Right ventricle myocardium superior (tissue), 1 donor: ENCODE results near the gene SERPINF2. TPM values are rescaled to one million over a fixed set of nuclear protein-coding genes. Genes with fewer than 3 reads are reported as not detected.
"Not testable (repeated sequence)": the region's sequence is repeated elsewhere in the genome, so short reads cannot be mapped to it uniquely, and the experiment has no call there.

Experiments
- ATAC-seq: fragments of 200-7000 bp; cut with Tn5 transposase; one replicate; pipeline ENCODE4 v1.9.1; 2020; ENCODE audit warnings: mild to moderate bottlenecking; ENCODE audit not compliant: poor library complexity
- DNase-seq: peaks from one replicate; pipeline ENCODE4 v3.0.0-alpha.2; 2020
- intact Hi-C: fragments of 100-400 bp; cut with DNase I; formaldehyde crosslinking; loops from one replicate; pipeline ENCODE4 v1.11.2; 2022
- total RNA-seq: library from RNA; stranded (reverse); fragmentation: NEBNext Ultra II Directional; extraction: Animal tissue kit (Norgen Biotek cat#: 25700); gene quantifications from one replicate; pipeline ENCODE4 v1.2.1, GENCODE V29; 2021
- donor health status: DM: no; HTN: yes; CAD: no; lungs with severe emphysema.

The SERPINF2 gene
- total RNA-seq, 1 donor from 2014 or later, result 0.32 TPM

DNA sequence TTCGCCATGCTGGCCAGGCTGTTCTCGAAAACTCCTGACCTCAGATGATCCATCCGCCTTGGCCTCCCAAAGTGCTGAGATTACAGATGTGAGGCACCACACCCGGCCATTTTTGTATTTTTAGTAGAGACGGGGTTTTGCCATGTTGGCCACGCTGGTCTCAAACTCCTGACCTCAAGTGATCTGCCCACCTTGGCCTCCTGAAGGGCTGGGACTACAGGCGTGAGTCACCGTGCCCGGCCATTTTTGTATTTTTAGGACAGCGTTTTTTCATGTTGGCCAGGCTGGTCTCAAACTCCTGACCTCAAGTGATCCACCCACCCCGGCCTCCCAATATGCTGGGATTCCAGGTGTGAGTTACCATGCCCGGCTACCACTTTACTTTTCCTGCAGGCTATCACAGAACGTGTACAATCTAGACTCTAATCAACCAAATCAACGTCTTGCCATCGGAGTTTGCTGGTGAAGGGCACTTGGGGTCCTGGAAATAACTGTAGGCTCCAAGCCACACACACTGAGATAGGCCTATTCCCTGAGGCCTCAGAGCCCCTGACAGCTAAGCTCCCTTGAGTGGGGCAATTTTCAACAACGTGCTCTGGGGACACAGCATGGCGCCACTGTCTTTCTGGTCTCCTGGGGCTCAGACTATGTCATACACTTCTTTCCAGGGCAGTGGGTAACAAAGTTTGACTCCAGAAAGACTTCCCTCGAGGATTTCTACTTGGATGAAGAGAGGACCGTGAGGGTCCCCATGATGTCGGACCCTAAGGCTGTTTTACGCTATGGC, 31.9 kb downstream of the SERPINF2 start:
- intact Hi-C loops, result no loop called here
- no peak for ATAC-seq
- no peak for DNase-seq

DNA sequence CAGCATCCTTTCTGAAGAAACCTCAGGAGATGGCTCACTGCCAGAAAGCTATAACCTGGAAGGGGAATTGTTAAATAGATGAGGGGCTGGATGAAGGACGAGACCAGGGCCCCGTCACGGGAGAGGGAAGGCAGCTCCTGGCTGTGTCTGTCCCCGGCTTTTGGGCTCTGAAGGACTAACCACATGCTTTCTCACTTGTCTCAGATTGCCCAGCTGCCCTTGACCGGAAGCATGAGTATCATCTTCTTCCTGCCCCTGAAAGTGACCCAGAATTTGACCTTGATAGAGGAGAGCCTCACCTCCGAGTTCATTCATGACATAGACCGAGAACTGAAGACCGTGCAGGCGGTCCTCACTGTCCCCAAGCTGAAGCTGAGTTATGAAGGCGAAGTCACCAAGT, 33.7 kb downstream of the SERPINF2 start:
- DNase-seq, result peak; percentile 26
- intact Hi-C loops, result no loop called here
- ATAC-seq, result no peak

DNA sequence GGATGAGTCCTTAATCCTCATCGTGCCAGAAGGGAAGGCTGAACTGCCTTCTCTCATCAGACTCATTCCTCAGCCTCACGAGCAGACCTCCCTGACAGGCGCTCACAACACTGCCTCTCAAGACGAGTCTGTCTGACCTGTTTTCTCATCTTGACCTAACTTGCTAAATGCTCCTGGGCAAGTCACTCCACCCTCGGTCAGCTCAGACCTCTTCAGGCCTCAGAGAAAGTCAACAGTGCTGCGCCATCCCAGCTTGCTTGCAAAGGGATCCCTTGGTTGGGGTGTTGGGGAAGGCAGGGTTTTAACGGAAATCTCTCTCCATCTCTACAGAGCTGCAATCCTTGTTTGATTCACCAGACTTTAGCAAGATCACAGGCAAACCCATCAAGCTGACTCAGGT, 34.2 kb downstream of the SERPINF2 start:
- DNase-seq, result no peak
- no peak for ATAC-seq
- intact Hi-C loops, result no loop called here

DNA sequence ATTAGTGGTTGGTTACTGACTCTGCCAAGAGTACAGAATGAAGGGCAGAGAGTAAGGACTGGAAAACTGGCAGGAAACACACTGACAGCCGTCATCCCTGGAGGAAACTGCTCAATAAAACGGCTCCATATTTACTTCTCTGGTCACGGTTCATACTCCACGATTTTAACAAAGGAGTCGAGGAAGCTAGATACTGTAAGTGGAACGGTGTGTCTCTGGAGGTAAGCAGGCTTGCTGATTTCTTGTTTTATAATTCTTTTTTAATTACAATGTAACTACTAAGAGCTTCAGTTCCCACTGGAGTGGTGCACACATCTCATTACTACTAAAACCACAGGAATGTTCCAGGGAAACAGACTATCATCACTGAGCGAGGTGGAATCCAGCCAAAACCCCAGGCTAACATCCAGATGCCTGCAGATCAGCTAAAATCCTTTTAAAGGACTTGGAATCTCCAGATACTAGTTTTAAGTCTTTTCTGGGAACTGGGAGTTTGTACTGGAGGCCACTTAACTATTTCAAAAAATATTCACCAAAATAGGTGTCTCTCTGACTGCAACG, 37.0 kb downstream of the SERPINF2 start:
- peak; percentile 38 for ATAC-seq
- intact Hi-C loops, result loop anchor here (5.0 kb wide), 1 partner anchor 52 kb away; no protein-coding TSS in a partner anchor
- DNase-seq, result peak; percentile 82

DNA sequence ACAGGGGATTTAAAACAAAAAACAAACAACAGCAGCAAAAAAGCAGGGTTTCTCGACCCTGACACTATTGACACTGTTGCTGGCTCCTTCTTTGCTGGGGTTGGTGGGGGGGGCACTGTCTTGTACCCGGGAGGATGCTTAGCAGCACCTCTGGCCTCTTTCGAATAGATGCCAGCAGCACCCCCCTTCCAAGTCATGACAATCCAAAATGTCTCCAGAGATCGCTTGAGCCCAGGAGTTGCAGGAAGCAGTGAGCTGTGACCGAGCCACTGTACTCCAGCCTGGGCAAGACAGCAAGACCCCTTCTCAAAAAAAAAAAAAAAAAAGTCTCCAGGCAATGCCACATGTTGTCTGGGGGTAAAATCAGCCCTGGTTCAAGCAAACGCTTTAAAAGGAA, 39.5 kb downstream of the SERPINF2 start:
- DNase-seq, result no peak
- ATAC-seq, result no peak
- intact Hi-C loops, result loop anchor here (5.0 kb wide), 1 partner anchor 55 kb away; no protein-coding TSS in a partner anchor

DNA sequence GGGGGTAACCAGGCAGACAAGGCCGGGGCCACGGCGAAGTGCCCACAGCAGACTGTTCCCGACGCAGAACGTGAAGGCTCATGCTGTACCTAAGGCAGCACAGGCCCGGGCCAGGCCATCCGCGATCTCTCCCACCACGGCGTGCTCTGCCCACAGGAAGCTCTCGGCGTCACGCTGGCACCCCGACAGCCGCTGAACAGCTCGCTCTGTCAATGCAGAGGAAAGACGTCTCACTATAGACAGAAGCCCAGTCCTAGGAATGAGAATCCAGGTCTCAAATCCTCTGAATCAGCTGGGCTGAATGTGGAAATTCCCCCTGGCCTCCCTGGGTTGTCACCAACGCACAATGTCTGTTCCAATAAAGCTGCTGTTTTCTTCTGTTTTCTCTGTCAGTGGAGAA, 40.6 kb downstream of the SERPINF2 start:
- intact Hi-C loops, result loop anchor here (5.0 kb wide), 1 partner anchor 56 kb away; no protein-coding TSS in a partner anchor
- peak; percentile 69 for DNase-seq
- peak; percentile 1 for ATAC-seq

DNA sequence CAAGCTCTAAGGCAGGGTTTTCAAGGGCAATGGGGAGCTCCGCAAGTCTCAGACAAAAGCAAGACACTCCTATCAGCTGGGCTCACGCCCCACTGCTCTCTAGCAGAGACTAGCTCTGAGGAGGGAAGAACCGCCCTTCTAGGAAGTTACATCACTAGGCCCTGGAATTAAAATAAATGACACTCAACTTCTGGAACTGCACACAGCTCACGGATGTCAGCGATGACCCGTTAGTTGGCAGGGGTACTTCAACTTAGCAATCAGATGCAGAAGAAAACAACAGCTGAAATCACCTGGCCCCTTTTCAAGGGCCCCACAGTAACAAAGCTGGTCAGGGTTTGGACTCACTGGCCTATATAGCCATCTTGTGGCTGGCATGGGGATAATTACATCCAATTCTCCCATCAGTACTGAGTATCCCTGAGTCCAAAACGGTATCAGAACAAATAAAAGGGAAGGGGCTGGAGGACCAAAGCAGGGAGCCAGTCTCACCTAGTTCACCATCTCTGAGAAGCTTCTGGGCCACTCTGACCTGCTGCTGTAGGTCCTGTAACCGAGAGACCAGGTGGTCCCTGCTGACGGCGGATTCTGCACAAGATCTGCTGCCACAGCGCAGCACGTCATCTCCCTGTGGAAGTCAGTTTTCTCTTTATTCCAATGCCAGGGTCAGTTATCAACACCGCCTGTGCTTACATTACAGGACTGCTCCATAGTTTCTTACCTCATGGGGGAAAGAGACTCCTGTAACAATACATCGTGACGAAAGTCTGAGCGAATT, 41.4 kb downstream of the SERPINF2 start:
- peak; percentile 69 for ATAC-seq
- intact Hi-C loops, result loop anchor here (5.0 kb wide), 1 partner anchor 57 kb away; no protein-coding TSS in a partner anchor
- peak; percentile 86 for DNase-seq

DNA sequence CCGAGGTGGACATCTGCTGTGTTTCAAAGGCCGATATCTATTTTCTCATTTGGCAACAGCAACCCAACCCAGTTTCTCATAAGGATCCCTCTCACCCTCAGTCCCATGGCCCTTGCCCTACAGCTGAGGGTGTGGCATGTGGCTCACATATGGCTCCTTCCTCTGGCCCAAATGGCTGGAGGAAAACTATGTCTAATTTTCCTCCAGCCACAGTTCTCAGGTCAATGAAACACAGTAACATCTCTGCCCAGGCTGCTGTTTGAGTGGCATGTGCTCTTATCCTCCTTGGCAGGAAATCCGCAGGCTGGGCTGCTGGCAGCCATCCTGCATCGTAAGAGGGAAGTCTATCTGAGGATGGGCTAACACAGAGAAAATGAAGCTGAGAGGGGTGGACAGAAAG, 43.3 kb downstream of the SERPINF2 start:
- intact Hi-C loops, result no loop called here
- ATAC-seq, result peak; percentile 34
- DNase-seq, result peak; percentile 77

DNA sequence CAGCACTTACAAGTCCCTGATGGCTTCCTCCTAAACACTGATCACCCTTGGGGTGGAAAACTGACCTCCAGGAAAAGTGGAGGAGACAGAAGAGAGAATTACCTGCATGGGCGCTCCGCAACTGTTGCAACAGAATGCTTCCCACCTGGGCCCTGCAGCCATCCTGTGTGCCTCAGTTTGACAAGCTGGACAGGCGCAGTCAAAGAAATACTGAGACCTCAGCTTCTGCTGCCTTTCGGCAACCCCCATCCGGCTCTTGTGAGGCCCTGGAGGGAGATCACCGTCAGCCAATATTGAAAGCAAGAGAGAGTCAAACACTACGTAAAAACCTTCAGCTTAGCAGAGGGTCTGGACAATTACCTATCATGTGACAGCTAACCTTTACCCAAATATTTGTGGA, 44.0 kb downstream of the SERPINF2 start:
- intact Hi-C loops, result no loop called here
- no peak for DNase-seq
- ATAC-seq, result no peak

DNA sequence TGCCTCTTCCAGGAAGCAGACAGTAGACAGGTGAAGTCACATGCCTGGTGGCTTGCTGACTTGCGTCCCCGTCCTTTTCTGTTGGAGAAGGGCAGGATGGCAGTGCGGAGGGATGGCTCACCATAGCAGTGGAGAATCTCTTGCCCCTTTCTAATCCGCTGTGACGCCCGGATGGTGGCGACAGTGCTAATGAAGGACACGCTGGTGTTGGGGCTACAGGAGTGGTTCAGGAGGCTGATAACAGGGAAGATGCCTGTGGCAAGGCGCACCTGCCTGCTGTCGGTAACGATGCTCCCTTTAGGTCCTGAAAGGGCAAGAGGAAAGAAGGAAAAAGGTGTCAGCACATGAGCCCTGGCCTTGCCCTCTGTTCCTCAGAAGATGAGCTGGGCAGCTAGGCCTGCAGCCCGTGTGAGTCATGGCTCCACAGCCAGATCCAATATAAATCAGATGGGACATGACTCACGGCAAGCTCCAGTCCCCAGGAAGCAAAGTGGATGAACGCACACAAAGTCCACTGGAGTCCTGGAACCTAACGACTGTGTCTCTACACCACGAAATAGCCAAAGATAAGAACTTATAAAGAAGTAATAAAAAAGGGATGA, 44.7 kb downstream of the SERPINF2 start:
- intact Hi-C loops, result no loop called here
- ATAC-seq (peak; percentile 36), DNase-seq (peak; percentile 72)

DNA sequence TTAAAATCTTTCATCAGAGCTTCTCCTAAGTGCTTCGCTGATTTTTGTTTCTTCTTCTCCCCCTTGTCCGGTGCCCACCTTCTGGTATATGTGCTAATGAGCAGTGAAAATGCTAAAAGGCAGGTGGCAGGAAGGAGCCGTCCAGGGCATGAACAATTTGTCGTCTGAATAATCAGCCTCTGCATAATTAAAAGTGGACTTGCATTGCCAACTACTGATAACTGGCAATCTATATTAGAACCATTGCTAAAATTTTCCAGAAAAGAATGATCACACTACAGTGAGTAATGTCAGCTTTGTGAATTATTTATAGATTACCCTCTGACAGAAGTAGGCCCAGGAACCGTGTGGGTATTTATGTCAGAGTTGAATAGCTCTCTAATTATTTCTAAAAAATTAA, 47.3 kb downstream of the SERPINF2 start:
- DNase-seq, result no peak
- peak; percentile 12 for ATAC-seq
- intact Hi-C loops, result no loop called here

DNA sequence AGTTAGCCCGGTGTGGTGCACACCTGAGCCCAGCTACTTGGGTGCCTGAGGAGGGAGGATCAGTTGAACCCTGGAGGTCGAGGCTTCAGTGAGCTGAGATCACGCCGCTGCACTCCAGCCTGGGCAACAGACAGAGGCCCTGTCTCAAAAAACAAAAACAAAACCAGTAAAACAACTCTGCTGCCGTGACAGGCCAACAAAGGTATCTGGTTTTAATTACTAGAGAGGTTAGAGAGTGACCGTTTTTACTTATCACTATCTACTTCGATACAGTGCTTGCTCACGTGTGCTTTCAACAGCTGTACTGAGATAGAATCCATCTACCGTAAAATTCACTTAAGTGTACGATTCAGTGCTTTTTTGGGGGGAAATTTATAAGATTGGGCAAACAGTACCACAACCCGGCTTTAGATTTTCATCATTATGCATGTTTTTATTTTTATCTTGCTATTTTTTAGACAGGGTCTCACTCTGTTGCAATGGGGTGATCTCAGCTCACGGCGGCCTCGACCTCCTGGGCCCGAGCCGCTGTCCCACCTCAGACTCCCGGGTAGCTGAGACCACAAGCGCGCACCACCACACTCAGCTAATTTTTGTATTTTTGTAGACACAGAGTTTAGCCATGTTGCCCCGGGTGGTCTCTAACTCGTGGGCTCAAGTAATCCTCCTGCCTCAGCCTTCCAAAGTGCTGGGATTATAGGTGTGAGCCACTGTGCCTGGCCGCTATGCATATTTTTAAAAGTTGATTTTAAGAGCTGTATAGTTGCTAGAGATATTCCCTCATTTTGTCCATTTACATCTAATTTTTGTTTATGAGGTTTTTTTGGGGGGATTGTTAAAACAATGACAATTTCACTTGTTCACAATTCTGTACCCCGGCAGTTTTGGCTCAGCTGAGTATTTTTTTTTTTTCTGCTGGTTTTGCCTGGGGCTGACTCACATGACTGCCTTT, 50.1 kb downstream of the SERPINF2 start:
- no peak for DNase-seq
- intact Hi-C loops, result no loop called here
- ATAC-seq, result no peak

DNA sequence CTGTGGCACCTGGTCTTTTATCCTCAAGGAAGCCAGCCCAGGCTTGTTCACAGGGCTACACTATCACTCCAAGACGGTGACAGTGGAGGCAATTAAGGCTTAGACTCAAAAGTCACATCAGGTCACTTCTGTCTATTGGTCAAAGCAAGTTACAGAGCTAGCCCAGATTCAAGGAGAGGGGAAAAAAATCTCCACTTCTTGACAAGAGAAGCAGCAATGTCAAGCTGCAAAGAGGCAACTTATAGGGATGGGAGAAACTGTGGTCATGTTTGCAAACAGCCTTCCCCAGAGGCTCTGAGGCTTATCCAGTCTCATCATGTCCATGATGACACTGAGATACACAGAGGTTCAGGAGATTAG, 50.8 kb downstream of the SERPINF2 start:
- no peak for ATAC-seq
- DNase-seq, result no peak
- intact Hi-C loops, result no loop called here

DNA sequence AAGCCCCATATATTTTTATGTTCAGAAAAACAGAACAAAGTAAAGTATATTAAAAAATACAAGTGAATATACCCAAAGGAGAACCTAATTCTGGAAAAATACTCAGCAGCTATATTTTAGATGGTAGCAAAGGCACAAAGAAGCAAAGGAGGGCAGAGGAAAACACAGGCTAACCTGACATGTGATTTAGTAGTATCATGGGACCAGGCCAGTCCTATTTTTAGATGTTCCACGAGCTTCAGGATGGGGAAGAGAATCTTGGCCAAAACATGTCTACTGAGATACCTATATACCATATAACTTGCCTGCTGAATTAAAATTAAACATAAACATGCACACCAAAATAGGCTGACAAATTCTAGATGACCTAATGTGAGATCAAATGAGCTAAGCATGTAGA, 54.1 kb downstream of the SERPINF2 start:
- DNase-seq (no peak), ATAC-seq (peak; percentile 86)
- intact Hi-C loops, result no loop called here

DNA sequence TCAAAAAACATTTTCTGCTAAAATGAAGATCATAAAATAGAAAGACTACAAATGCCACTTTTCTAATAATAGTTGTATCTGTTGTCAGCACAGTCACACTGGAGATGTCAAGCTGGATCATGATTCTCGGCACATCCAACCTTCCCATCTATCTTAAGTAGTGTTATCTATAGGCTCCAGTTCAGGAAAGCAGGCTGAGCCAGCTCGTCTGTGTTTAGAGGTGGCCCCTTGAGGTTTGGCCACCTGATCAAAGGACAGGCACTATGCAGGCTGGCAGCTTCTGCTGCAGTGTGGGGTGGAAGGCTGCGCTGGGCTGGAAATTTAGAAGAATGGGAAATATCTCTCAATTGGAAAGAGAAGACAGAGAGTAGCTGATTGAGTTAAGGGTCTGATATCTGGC, 54.7 kb downstream of the SERPINF2 start:
- ATAC-seq (peak; percentile 88), DNase-seq (no peak)
- intact Hi-C loops, result no loop called here

DNA sequence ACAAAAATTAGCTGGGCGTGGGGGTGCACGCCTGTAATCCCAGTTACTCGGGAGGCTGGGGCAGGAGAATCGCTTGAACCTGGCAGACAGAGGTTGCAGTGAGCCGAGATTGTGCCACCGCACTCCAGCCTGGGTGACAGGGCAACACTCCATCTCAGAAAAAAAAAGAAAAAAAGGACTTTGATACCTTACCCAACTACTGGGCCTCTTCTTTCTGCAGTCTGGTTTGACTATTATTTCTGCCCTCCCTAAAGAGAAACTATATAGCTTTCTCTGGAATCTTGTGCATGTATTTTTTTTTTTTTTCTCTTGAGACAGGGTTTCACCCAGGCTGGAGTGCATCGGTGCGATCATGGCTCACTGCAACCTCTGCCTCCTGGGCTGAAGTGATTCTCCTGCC, 55.2 kb downstream of the SERPINF2 start:
- intact Hi-C loops, DNase-seq: not testable (repeated sequence)

DNA sequence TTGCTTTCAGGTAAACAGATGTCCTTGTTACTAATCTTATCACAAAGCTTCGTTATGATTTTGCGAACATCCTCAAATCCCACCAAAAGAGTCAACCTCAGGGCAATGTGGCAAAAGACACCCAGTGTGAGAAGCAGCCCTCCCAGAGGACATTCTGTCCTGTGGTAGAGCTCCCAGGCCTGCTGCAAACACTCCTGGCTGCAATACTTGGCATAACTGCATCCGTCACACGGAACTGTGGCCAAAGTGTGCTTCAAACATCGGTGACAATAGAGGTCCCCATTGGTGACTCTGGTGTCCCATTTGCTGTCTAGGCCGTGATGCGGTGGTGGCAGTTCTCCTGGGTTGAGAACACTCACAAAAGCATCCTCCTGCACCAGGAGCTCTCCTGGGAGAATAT, 57.6 kb downstream of the SERPINF2 start:
- peak; percentile 68 for ATAC-seq
- intact Hi-C loops, result no loop called here
- peak; percentile 55 for DNase-seq

More for the DNA sequence above, 55.2 kb downstream of the SERPINF2 start:
- ATAC-seq, result not testable (repeated sequence)

DNA sequence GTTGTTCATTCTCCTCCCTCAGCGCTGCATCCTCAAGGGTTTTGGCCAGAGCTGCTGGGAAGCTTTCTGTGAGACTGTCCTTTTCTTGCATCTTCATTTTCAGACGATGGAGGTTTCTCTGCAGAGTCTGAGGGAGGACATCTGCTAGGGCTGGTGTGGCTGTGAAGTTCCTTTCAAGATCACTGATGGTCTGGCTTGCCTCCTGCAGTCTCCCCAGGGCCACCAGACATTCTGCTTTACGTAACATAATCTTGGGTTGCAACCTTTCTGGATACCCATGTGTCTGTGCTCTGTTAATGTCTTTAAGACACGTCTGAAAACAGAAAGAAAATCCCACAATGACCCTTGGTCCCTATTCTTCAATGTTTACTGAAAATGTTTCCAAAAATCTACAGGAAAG, 58.0 kb downstream of the SERPINF2 start:
- intact Hi-C loops, result no loop called here
- ATAC-seq (no peak), DNase-seq (no peak)
